T-helper 2 cell treated with Interferon-gamma antibody and Interleukin-4, amounts not matched to agents 5 μg/mL and 100 μg/mL, for 36 hours (primary cell): ENCODE data around the gene WWC2.

Source experiments
- DNase-seq: peaks from one replicate; pipeline ENCODE4 v3.0.0; 2021; ENCODE audit warnings: low spot score
- H3K27ac Mint-ChIP-seq: one replicate; pipeline ENCODE4 v1.8.0; 2021; ENCODE audit warnings: mild to moderate bottlenecking, mixed read lengths
- H3K27me3 Mint-ChIP-seq: one replicate; pipeline ENCODE4 v1.8.0; 2021; ENCODE audit warnings: low read depth, mixed read lengths
- H3K36me3 Mint-ChIP-seq: one replicate; pipeline ENCODE4 v1.8.0; 2021; ENCODE audit warnings: low read depth, mixed read lengths
- H3K4me1 Mint-ChIP-seq: one replicate; pipeline ENCODE4 v1.8.0; 2021; ENCODE audit warnings: low read depth, mixed read lengths
- H3K4me3 Mint-ChIP-seq: one replicate; pipeline ENCODE4 v1.8.0; 2022; ENCODE audit warnings: mild to moderate bottlenecking, moderate library complexity, mixed read lengths
- H3K9me3 Mint-ChIP-seq: one replicate; pipeline ENCODE4 v1.8.0; 2021; ENCODE audit warnings: mixed read lengths

The WWC2 gene

GRCh38 chr4:183094393-183095198, 4.5 kb upstream of the WWC2 start:
- H3K4me3 Mint-ChIP-seq = no peak overlapping the region
- no peaks in the 10 kb centered on the region for H3K36me3 Mint-ChIP-seq
- peaks cover 43% of the 10 kb centered on the region for H3K27me3 Mint-ChIP-seq
- DNase-seq = no peak
- no peaks in the 10 kb centered on the region for H3K9me3 Mint-ChIP-seq
- H3K4me1 Mint-ChIP-seq = no peaks in the 10 kb centered on the region
- no peak overlapping the region for H3K27ac Mint-ChIP-seq

GRCh38 chr4:183095199-183095512, 3.9 kb upstream of the WWC2 start:
- H3K4me1 Mint-ChIP-seq = no peaks in the 10 kb centered on the region
- no peak for DNase-seq
- H3K36me3 Mint-ChIP-seq = no peaks in the 10 kb centered on the region
- H3K9me3 Mint-ChIP-seq = no peaks in the 10 kb centered on the region
- H3K27me3 Mint-ChIP-seq = peaks cover 43% of the 10 kb centered on the region
- no peak overlapping the region for H3K4me3 Mint-ChIP-seq
- H3K27ac Mint-ChIP-seq = no peak overlapping the region

GRCh38 chr4:183096276-183096965, 2.6 kb upstream of the WWC2 start:
- no peak for DNase-seq
- Mint-ChIP-seq H3K27ac (no peak overlapping the region), H3K27me3 (peaks cover 55% of the 10 kb centered on the region), H3K9me3 (no peaks in the 10 kb centered on the region), H3K4me1 (no peaks in the 10 kb centered on the region), H3K36me3 (no peaks in the 10 kb centered on the region), H3K4me3 (no peak overlapping the region)

- no peaks in the 10 kb centered on the region for H3K4me1 Mint-ChIP-seq
- H3K9me3 Mint-ChIP-seq = no peaks in the 10 kb centered on the region
- DNase-seq = no peak
- no peak overlapping the region for H3K27ac Mint-ChIP-seq
- H3K27me3 Mint-ChIP-seq = peaks cover 60% of the 10 kb centered on the region
- H3K4me3 Mint-ChIP-seq = peak overlapping the region; percentile 43
- H3K36me3 Mint-ChIP-seq = no peaks in the 10 kb centered on the region
Observed at GRCh38 chr4:183097231-183098018, 1.6 kb upstream of the WWC2 start.

GRCh38 chr4:183098019-183098722, 886 bp upstream of the WWC2 start:
- H3K4me3 Mint-ChIP-seq = peak overlapping the region; percentile 50
- DNase-seq = no peak
- H3K9me3 Mint-ChIP-seq = no peaks in the 10 kb centered on the region
- H3K4me1 Mint-ChIP-seq = no peaks in the 10 kb centered on the region
- H3K27ac Mint-ChIP-seq = no peak overlapping the region
- H3K27me3 Mint-ChIP-seq = peaks cover 64% of the 10 kb centered on the region
- H3K36me3 Mint-ChIP-seq = no peaks in the 10 kb centered on the region

- no peak for DNase-seq
- H3K27me3 Mint-ChIP-seq = peaks cover 59% of the 10 kb centered on the region
- no peak overlapping the region for H3K27ac Mint-ChIP-seq
- H3K36me3 Mint-ChIP-seq = no peaks in the 10 kb centered on the region
- no peak overlapping the region for H3K4me3 Mint-ChIP-seq
- no peaks in the 10 kb centered on the region for H3K4me1 Mint-ChIP-seq
- H3K9me3 Mint-ChIP-seq = no peaks in the 10 kb centered on the region
Observed at GRCh38 chr4:183099537-183100297, 660 bp downstream of the WWC2 start.

GRCh38 chr4:183100298-183100599, 1.2 kb downstream of the WWC2 start:
- Mint-ChIP-seq H3K27ac (no peak overlapping the region), H3K4me1 (no peaks in the 10 kb centered on the region), H3K36me3 (no peaks in the 10 kb centered on the region), H3K9me3 (no peaks in the 10 kb centered on the region), H3K27me3 (peaks cover 54% of the 10 kb centered on the region), H3K4me3 (no peak overlapping the region)
- no peak for DNase-seq

- DNase-seq = no peak
- H3K9me3 Mint-ChIP-seq = no peaks in the 10 kb centered on the region
- no peak overlapping the region for H3K27ac Mint-ChIP-seq
- no peak overlapping the region for H3K4me3 Mint-ChIP-seq
- H3K27me3 Mint-ChIP-seq = peaks cover 52% of the 10 kb centered on the region
- no peaks in the 10 kb centered on the region for H3K36me3 Mint-ChIP-seq
- no peaks in the 10 kb centered on the region for H3K4me1 Mint-ChIP-seq
Observed at GRCh38 chr4:183100827-183101226, 1.8 kb downstream of the WWC2 start.

GRCh38 chr4:183101956-183102480, 3.0 kb downstream of the WWC2 start:
- H3K9me3 Mint-ChIP-seq = no peaks in the 10 kb centered on the region
- H3K27ac Mint-ChIP-seq = no peak overlapping the region
- H3K4me3 Mint-ChIP-seq = no peak overlapping the region
- H3K36me3 Mint-ChIP-seq = no peaks in the 10 kb centered on the region
- peaks cover 49% of the 10 kb centered on the region for H3K27me3 Mint-ChIP-seq
- no peaks in the 10 kb centered on the region for H3K4me1 Mint-ChIP-seq
- DNase-seq = no peak

- Mint-ChIP-seq H3K4me3 (no peak overlapping the region), H3K4me1 (no peaks in the 10 kb centered on the region), H3K27ac (no peak overlapping the region), H3K27me3 (peaks cover 37% of the 10 kb centered on the region), H3K36me3 (no peaks in the 10 kb centered on the region), H3K9me3 (no peaks in the 10 kb centered on the region)
- DNase-seq = no peak
Observed at GRCh38 chr4:183105092-183105491, 6.0 kb downstream of the WWC2 start.

- no peak overlapping the region for H3K27ac Mint-ChIP-seq
- no peak overlapping the region for H3K4me3 Mint-ChIP-seq
- no peak for DNase-seq
Observed at GRCh38 chr4:183106839-183107238, 7.8 kb downstream of the WWC2 start.

GRCh38 chr4:183107891-183108459, 8.9 kb downstream of the WWC2 start:
- no peak overlapping the region for H3K4me3 Mint-ChIP-seq
- H3K27ac Mint-ChIP-seq = no peak overlapping the region
- H3K27me3 Mint-ChIP-seq = peaks cover 11% of the 10 kb centered on the region
- H3K9me3 Mint-ChIP-seq = no peaks in the 10 kb centered on the region
- H3K36me3 Mint-ChIP-seq = no peaks in the 10 kb centered on the region
- H3K4me1 Mint-ChIP-seq = no peaks in the 10 kb centered on the region
- no peak for DNase-seq

More at GRCh38 chr4:183106839-183107238, 7.8 kb downstream of the WWC2 start:
- Mint-ChIP-seq H3K27me3 (peaks cover 20% of the 10 kb centered on the region), H3K9me3 (no peaks in the 10 kb centered on the region), H3K4me1 (no peaks in the 10 kb centered on the region), H3K36me3 (no peaks in the 10 kb centered on the region)

- H3K27me3 Mint-ChIP-seq = peaks cover 9% of the 10 kb centered on the region
Observed at GRCh38 chr4:183110244-183110643, 11.2 kb downstream of the WWC2 start.

More at GRCh38 chr4:183110244-183110643, 11.2 kb downstream of the WWC2 start:
- Mint-ChIP-seq H3K27ac (no peak overlapping the region), H3K4me1 (no peaks in the 10 kb centered on the region), H3K36me3 (no peaks in the 10 kb centered on the region), H3K4me3 (no peak overlapping the region), H3K9me3 (no peaks in the 10 kb centered on the region)
- DNase-seq = no peak
